SW 1271 (cell line): ENCODE measurements around the gene TK2.
"Not testable (repeated sequence)": the region's sequence is repeated elsewhere in the genome, so short reads cannot be mapped to it uniquely, and the experiment has no call there.

Source experiments
- DNase-seq, 2 experiments: peaks; one replicate each; lab custom pipeline; 2025; lab: John Stamatoyannopoulos, UW

TK2 gene

DNA sequence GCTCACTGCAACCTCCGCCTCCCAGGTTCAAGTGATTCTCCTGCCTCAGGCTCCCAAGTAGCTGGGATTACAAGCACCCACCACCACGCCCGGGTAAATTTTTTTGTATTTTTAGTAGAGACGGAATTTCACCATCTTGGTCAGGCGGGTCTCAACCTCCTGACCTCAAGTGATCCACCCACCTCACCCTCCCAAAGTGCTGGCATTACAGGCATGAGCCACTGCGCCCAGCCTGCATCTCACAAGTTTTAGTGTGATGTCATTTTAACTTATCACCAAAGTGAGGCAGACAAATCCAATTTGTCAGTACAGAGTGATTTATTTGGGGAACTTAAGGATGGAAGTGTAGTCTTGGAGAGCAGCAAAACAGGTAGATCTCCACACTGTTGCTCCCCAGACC is 83.3 kb downstream of the TK2 start:
- DNase-seq, result not testable (repeated sequence)

DNA sequence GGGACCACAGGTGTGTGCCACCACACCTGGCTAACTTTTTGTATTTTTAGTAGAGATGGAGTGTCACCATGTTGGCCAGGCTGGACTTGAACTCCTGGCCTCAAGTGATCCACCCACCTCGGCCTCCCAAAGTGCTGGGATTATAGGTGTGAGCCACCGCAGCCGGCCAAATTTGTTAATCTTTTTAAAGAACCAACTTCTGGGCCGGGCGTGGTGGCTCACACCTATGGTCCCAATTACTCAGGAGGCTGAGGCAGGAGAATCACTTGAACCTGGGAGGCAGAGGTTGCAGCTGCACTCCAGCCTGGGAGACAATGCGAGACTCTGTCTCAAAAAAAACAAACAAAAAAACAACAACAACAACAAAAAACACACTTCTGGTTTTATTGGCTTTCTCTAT is 84.0 kb downstream of the TK2 start:
- DNase-seq, result not testable (repeated sequence)

DNA sequence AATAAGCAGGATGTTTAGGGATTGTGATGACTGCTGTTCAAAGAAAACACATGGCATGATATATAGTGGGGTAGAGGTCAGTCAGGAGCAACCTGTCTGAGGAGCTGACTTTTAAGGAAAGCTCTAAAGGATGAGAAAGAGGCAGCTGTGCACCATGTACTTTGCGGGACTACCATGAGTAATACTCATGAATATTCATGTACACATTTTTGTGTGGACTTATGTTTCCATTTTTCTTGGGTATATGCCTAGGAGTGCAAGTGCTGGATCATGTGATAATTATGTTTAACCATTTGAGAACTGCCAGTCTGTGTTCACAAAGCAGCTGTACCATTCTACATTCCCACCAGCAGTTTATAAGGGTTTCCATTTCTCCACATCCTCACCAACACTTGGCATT is 87.0 kb downstream of the TK2 start:
- no peak for DNase-seq

DNA sequence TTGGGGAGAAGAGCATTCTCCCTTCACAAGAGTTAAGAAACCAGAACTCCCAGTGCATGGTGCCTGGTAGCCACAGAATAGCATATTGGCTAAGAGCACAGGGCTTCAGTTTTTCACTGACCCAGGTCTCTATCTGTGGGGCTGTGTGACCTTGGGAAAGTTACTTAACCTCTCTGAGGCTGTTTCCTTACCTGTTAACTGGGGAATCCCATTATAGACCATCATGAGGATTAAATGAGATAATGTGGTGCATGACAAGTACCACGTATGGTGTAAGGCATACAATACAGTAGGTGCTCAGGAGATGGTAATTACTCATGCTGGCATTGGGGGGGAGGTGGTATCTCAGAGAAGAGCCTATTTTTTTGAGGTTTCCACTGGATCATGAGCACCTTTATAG is 89.2 kb downstream of the TK2 start:
- DNase-seq, result no peak

DNA sequence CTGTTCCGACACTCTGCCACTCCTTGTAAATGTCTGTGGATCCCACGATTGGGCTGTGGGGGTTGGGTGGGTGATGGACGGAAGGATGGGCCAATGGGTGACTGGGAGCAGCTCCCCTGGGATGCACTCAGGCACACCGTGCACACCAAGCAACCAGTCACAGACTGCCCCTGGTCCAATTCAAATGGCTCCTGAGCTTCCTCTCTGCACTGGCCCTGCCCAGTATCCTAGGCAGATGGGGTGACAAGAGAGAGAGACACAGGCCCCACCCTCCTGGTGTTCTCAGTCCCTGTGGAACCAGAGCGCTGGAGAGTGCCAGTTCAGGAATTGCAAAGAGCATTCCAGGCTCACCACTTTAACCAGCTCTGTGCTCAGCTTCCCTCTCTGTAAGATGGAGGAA is 90.0 kb downstream of the TK2 start:
- DNase-seq, result no peak

DNA sequence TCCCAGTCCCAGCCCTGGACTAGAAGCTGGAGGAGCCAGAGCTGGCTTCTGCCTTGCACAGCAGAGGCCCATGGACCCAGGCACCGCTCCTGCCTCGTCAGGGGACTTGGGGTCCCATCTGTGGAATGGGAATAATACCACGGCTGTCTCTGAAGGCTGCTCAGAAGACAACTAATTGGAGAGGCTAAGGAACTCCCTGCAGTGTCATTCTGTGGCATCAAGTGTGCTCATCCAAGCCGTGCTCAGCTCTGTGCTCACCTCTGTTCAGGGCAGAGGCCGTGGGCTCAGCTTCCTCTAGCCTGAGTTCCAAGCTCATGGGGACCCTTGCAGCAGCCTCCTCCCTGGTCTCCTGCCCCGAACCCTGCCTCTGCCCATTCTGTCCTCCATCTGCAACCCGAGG is 91.1 kb downstream of the TK2 start:
- no peak for DNase-seq

DNA sequence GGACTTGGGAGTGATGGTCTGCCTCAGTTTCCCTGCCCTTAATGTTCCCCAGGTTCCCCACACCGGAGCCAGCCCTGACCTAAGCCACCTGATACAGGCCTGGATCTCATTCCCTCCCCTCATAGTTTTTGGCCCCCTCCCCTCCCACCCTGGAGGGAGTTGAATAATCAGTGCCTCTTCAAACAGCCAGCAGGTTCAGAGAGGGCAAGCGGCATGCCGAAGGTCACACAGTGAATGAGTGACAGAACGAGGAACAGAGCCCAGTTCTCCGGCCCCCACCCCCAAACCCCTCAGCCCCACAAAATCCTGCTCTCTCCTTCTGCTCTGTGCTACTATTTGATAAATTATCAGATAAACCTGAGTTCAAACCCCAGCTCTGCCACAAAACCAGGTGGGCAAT is 91.6 kb downstream of the TK2 start:
- DNase-seq, result no peak
